Measurements from ENCODE around the gene RCAN1.
A peak's percentile ranks its signal among the peaks of the same experiment; 100 is the strongest.

RCAN1 gene

DNA sequence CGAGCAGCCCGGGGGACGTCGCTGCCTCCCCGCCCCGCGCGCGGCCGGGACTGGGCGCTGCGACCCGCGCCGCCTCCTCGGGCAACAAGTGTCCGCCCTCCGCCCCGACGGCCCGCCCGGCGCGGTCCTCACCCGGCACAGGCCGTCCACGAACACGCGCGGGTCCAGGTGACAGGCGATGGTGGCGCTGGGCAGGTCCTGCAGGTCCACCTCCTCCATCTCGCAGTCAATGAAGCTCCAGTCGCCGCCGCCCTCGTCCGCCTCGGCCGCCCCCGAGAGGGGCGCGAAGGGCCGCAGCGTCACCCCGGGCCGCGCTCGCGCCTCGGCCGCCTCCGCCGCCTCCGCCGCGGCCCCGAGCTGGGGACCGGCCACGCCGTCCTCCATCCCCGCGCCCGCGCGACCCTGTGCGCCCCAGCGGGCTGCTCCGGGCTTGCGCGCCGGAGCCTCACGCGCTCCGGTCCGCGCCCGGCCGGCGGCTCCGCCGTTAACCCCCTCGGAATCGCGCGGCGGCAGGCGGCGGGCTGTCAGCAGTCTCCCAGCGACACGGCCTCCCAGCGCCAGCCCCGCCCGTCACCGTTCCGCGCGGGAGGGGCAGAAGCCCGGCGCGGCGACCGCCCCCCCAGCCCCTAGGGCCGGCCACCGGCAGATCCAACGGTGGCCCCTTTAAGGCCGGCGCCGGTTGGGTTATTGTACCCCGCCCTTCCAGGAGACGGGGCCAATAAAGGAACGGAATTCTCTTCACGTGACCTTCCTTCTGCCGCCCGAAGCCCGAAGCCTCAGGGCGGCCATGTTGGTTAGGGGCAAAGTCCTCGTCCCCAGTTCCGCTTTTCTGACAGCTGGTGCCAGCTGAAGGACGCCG is at the start of gene RCAN1:
RCAN1 (minus strand) TSS at position 486 of the 859 bp plus-strand sequence; CDS start at position 384, 102 bp downstream.
- DNase-seq = peak; percentile 97

- no peak for DNase-seq
These were observed 46.9 kb upstream of the RCAN1 start for GRCh38 chr21:34661848-34662247.

- DNase-seq = no peak
These were observed 38.6 kb upstream of the RCAN1 start for GRCh38 chr21:34653522-34653921.

GRCh38 chr21:34651642-34652041 is 36.7 kb upstream of the RCAN1 start:
- no peak for DNase-seq

- DNase-seq = no peak
These were observed 36.0 kb upstream of the RCAN1 start for GRCh38 chr21:34650861-34651431.

GRCh38 chr21:34649400-34649799 is 34.5 kb upstream of the RCAN1 start:
- DNase-seq = no peak

- no peak for DNase-seq
These were observed 33.9 kb upstream of the RCAN1 start for GRCh38 chr21:34648739-34649297.

GRCh38 chr21:34647555-34647954 is 32.6 kb upstream of the RCAN1 start:
- DNase-seq = no peak

DNA sequence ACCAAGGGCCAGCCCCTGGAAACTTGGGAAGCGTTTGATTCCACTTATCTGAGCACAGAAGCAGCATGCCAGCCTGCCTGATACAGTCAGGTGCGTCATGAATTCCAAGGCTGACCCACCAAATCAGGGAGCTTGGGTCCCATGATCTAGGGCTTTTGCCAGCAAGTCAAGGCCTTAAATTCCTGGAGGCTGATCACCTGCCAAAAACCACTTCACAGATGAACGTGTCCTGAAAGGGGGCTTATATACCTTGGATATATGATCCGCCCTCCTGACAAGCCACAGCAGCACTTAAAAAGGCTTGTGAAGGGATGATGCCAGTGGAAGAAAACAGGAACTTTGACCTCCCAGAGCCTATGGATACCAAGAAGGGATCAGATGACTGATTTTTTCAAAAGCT is 29.9 kb upstream of the RCAN1 start:
- no peak for DNase-seq

- DNase-seq = no peak
These were observed 27.5 kb upstream of the RCAN1 start for GRCh38 chr21:34642211-34643075.

GRCh38 chr21:34640858-34641257 is 25.9 kb upstream of the RCAN1 start:
- DNase-seq = no peak

DNA sequence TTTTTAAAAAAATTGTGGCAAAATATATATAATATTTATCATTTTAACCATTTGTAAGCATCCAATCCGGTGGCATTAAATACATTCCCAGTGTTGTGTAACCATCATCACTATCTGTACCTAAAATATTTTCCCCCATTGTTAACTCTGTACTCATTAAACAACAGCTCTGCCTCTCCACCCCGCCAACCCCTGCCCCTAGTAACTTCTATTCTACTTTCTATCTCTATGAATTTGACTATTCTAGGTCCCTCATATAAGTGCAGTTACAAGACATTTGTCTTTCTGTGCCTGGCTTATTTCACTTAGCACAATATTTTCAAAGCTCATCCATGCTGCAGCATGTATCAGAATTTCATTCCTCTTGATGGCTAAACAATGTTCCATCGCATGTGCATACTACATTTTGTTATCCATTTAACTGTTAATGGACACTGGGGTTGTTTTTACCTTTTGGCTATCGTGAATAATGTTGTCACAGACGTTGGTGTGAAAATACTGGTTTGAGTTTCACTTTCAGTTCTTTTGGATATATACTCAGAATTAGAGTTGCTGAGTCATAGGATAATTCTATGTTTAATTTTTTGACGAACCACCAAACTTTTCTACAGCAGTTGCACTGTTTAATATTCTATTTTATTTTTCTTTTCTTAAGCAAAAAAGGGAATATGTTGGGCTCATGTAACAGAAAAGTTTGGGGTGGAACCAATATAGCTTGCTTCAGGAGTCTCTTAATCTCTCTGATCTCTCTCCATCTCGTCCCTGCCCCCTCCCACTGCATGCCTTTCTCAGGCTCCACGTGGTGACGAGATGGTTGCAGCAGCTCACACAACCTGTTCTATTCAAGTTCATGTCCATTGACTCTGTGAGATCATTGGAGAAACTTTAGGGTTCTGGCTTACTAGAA is 25.2 kb upstream of the RCAN1 start:
- DNase-seq = peak; percentile 67

- DNase-seq = no peak
These were observed 24.3 kb upstream of the RCAN1 start for GRCh38 chr21:34639250-34639649.

DNA sequence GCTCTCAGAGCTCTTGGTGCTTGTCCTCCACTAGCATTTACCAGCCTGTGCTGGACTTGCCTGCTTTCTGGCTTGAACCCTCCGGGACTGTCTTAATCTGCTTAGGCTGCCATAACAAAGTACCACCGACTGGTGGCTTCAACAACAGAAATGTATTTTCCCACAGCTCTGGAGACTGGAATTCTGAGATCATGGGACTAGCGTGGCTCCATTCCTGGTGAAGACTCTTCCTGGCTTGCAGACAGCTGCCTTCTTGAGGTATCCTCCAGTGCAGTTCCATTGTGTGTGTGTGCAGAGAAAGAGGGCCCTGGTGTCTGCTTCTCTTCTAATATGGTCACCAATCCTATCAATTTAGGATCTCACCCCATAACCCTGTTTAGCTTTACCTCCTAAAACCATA is 22.0 kb upstream of the RCAN1 start:
- no peak for DNase-seq

GRCh38 chr21:34635307-34635706 is 20.4 kb upstream of the RCAN1 start:
- DNase-seq = no peak

DNA sequence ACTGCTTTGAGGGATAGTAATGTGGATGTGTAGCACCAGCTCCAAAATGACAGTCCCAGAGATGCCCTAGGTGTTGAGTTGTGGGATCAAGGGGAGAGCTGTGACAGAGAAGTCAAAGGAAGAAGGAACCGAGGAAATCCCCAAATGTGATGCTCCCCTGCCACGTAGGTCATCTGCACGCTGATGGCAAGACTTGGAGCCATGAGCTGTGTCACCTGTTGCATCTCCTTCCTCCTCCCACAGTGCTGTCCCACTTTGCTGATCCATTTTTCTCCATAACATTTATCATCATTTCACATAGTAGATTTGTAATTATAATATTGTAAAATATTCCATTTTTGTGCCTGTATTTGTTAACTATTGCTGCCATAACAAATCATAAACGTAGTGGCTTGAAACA is 17.6 kb upstream of the RCAN1 start:
- DNase-seq = no peak

DNA sequence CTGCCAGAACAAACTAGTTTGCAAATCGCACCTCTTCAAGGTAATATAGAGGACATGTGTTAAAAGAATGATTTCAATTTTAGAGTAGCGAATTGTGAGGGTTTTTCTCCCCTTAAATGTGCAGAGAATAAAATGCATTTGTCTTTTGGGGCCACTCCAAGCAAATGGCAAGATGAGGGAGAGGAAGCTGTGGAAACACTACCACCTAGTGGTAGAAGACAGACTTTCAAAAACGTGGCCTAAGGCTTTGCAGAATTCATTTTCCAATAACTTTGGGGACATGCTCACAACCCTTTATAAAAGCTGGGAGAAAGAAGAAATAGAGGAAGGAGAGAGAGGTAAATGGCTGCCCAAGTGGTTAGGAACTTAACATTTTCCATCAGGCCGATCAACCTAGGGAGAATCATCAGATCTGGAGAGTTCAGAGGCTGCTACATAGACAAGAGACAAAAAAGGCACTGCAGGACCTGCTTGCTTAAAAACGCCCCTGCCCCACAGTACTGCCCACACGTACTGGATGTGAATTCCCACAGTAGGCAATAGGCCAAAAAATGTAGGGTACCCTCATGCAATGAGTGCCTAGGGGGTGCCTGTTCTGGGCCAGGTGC is 15.7 kb upstream of the RCAN1 start:
- peak; percentile 59 for DNase-seq

- no peak for DNase-seq
These were observed 11.2 kb upstream of the RCAN1 start for GRCh38 chr21:34626131-34626530.

GRCh38 chr21:34625030-34625593 is 10.2 kb upstream of the RCAN1 start:
- DNase-seq = no peak

DNA sequence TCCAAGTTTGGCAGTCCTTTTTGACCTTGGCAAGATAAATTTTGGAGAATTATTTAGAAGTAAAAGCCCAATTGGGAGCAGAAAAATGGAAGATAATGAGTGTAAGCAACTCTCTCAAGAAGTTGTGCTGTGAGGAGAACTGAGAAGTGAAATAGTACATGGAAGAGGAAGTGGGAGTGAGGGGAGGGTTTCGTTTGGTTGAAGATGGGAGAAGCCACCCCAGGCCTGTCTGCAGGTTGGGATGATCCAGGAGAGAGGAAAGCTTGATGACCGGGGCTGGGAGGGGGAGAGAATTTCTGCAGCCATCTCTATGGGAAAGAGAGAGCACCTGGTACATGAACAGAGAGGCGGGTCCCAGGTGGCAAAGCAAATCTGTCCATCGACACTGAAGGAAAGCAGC is 8.6 kb upstream of the RCAN1 start:
- peak; percentile 51 for DNase-seq
